ENCODE measurements around the gene DDHD1. TPM values are rescaled to one million over a fixed set of nuclear protein-coding genes. Genes with fewer than 3 reads are reported as not detected.

DDHD1 gene
- total RNA-seq (7.5 TPM), polyA plus RNA-seq (13.7 TPM)
- long read RNA-seq, donor 1, partial matches to known transcripts: 0 of 1 reads
- long read RNA-seq, donor 1, other reads (novel, unspliced or antisense): 0 of 1 reads
- long read RNA-seq, donor 2: 0 reads
- long read RNA-seq, donor 3, partial matches to known transcripts: 5 of 6 reads
- long read RNA-seq, donor 3, other reads (novel, unspliced or antisense): 0 of 6 reads
- long read RNA-seq, donor 4: 0 reads
- long read RNA-seq, donor 5, full-length matches to known transcripts: 3 of 15 reads
- long read RNA-seq, donor 5, partial matches to known transcripts: 12 of 15 reads
- long read RNA-seq, donor 5, other reads (novel, unspliced or antisense): 0 of 15 reads
- long read RNA-seq, donor 6, full-length matches to known transcripts: 5 of 5 reads
- long read RNA-seq, donor 6, partial matches to known transcripts: 0 of 5 reads
- long read RNA-seq, donor 6, other reads (novel, unspliced or antisense): 0 of 5 reads
- long read RNA-seq, donor 7: 0 reads
- long read RNA-seq, donor 8: 0 reads
- long read RNA-seq, donor 9, partial matches to known transcripts: 0 of 1 reads
- long read RNA-seq, donor 9, other reads (novel, unspliced or antisense): 0 of 1 reads
- long read RNA-seq, donor 10, partial matches to known transcripts: 9 of 10 reads
- long read RNA-seq, donor 10, other reads (novel, unspliced or antisense): 0 of 10 reads

DNA sequence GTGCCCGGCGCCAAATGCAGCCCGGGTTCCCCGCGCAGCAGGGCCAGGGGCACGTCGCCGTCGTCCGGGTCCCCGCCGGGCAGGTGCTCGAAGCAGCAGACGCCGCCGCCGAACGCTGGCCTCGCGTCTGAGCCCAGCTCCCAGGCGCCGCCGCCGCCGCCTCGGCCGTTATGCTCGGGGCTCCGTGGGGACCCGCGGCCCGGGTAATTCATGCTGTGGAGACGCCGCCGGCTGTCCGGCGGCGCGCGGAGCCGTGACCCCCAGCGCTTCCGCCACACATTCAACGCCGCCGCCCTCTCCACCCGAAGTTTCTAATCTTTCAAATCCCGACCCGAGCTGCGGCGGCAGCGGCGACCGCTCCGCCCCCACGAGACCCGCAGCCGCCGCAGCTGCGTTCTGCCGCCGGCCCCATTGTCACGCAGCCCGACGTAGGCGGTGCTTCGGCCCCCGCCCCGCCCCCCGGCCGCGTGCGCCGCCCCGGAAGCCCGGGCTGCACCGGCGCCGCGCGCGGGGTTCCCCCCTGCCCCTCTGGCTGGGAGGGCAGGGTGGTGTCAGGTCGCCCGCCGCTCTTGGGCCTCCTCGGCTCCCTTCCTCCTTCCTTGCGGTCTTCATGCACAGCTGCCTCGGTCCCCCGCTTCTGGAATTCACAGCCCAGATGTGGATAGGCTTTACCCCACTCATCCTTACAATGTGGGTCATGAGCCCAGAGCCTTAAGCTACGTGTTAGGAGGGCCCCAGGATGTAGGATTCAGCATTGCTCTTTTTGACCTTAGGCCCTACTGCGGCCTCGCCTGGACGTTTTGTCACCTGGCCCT is at the start of gene DDHD1:
TSS of gene DDHD1 (minus strand) at position 437 of the 815 bp plus-strand sequence. CDS start at position 212, 225 bp downstream.
- no peaks in the 10 kb centered on the region for H3K27me3 ChIP-seq (ENCODE audit: control insufficient read depth in 2 of 2, insufficient read depth in 1 of 2, low read length in 1 of 2)
- 2% methylated on average over 93 of the region's 93 CpGs for WGBS
- H3K27ac ChIP-seq (ENCODE audit: low read depth in 1 of 2, low read length in 1 of 2): peak within 1 kb of the TSS; percentile 79 to 90
- peak; percentile 44 to 88 (median 75) for DNase-seq (ENCODE audit: low read depth in 6 of 9, low spot score in 9 of 9)
- no peaks in the 10 kb centered on the region for H3K9me3 ChIP-seq (ENCODE audit: control insufficient read depth in 2 of 2, insufficient read depth in 1 of 2, low read length in 1 of 2)
- peaks cover 16 to 17% of the 10 kb centered on the region in 2 donors for H3K4me1 ChIP-seq (ENCODE audit: control insufficient read depth in 2 of 2, insufficient read depth in 2 of 2, low read length in 2 of 2)
- H3K36me3 ChIP-seq (ENCODE audit: control insufficient read depth in 2 of 2, insufficient read depth in 2 of 2, low read length in 1 of 2): no peaks in the 10 kb centered on the region
- H3K4me3 ChIP-seq (ENCODE audit: low read length in 2 of 2): peak within 1 kb of the TSS; percentile 82 to 88

- no peaks in the 10 kb centered on the region for H3K36me3 ChIP-seq (ENCODE audit: control insufficient read depth in 2 of 2, insufficient read depth in 2 of 2, low read length in 1 of 2)
- no peak for DNase-seq (ENCODE audit: low read depth in 6 of 9, low spot score in 9 of 9)
- H3K9me3 ChIP-seq (ENCODE audit: control insufficient read depth in 2 of 2, insufficient read depth in 1 of 2, low read length in 1 of 2): peaks cover 0 to 1% of the 10 kb centered on the region in 2 donors
- no peak overlapping the region for H3K4me3 ChIP-seq (ENCODE audit: low read length in 2 of 2)
- WGBS: 96% methylated on average over 5 of the region's 5 CpGs
- H3K4me1 ChIP-seq (ENCODE audit: control insufficient read depth in 2 of 2, insufficient read depth in 2 of 2, low read length in 2 of 2): no peaks in the 10 kb centered on the region
- no peaks in the 10 kb centered on the region for H3K27me3 ChIP-seq (ENCODE audit: control insufficient read depth in 2 of 2, insufficient read depth in 1 of 2, low read length in 1 of 2)
- no peak overlapping the region for H3K27ac ChIP-seq (ENCODE audit: low read depth in 1 of 2, low read length in 1 of 2)
Measured at GRCh38 chr14:53195949-53196348, 42.8 kb upstream of the DDHD1 start.

DNA sequence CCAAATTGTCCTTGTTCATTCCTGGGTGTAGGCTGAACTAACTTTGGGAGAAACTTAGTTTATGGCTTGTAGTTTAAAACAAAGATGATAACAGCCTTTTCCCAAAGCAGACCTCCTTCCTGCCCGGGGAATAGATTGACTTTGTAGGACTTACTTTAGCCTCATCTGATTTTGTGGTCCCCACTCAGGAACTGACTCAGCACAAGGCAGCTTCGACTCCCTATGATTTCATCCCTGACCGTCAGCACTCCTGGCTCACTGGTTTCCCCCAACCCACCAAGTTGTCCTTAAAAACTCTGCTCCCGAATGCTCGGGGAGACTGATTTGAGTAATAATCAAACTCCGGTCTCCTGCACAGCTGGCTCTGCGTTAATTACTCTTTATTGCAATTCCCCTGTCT is 40.1 kb upstream of the DDHD1 start:
- H3K4me1 ChIP-seq (ENCODE audit: control insufficient read depth in 2 of 2, insufficient read depth in 2 of 2, low read length in 2 of 2): no peaks in the 10 kb centered on the region
- H3K4me3 ChIP-seq (ENCODE audit: low read length in 2 of 2): no peak overlapping the region
- 43% methylated on average over 7 of the region's 7 CpGs for WGBS
- no peak overlapping the region for H3K27ac ChIP-seq (ENCODE audit: low read depth in 1 of 2, low read length in 1 of 2)
- DNase-seq (ENCODE audit: low read depth in 6 of 9, low spot score in 9 of 9): no peak
- no peaks in the 10 kb centered on the region for H3K36me3 ChIP-seq (ENCODE audit: control insufficient read depth in 2 of 2, insufficient read depth in 2 of 2, low read length in 1 of 2)
- H3K9me3 ChIP-seq (ENCODE audit: control insufficient read depth in 2 of 2, insufficient read depth in 1 of 2, low read length in 1 of 2): no peaks in the 10 kb centered on the region
- H3K27me3 ChIP-seq (ENCODE audit: control insufficient read depth in 2 of 2, insufficient read depth in 1 of 2, low read length in 1 of 2): no peaks in the 10 kb centered on the region

DNA sequence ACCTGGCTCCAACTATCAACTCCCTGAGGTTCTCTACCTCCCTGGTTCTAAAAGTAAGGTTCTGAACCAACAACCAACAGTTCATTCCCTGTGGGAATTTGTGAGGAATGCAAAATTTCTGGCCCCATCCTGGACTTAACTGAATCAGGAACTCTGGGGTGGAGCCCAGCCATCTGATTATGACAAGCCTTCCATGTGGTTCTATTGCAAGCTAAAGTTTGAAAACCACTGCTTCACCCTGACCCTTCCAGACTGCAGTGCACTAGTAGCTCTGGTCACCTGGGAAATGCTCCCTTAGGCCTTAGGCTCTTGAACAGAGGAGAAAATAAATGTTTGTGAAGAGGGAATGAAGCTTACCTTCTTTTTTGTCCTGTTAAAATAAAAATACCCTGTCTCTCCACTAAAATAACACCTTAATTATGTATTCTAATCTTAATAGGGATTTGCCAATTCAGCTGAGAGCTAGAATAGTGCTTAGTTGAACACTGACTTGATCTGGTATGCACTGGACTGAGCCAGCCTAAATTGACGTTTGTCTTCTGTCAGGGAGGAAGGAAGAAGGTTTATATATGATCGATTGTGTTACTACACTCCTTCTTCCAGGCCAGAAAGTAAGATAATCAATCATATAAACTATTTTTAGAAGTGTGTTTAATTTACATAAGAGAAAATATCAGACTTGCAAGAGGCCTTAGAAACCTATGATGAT is 39.1 kb upstream of the DDHD1 start:
- no peak overlapping the region for H3K27ac ChIP-seq (ENCODE audit: low read depth in 1 of 2, low read length in 1 of 2)
- H3K4me1 ChIP-seq (ENCODE audit: control insufficient read depth in 2 of 2, insufficient read depth in 2 of 2, low read length in 2 of 2): no peaks in the 10 kb centered on the region
- no peak for DNase-seq (ENCODE audit: low read depth in 6 of 9, low spot score in 9 of 9)
- H3K36me3 ChIP-seq (ENCODE audit: control insufficient read depth in 2 of 2, insufficient read depth in 2 of 2, low read length in 1 of 2): no peaks in the 10 kb centered on the region
- 52% methylated on average over 2 of the region's 2 CpGs for WGBS
- no peaks in the 10 kb centered on the region for H3K27me3 ChIP-seq (ENCODE audit: control insufficient read depth in 2 of 2, insufficient read depth in 1 of 2, low read length in 1 of 2)
- no peaks in the 10 kb centered on the region for H3K9me3 ChIP-seq (ENCODE audit: control insufficient read depth in 2 of 2, insufficient read depth in 1 of 2, low read length in 1 of 2)
- H3K4me3 ChIP-seq (ENCODE audit: low read length in 2 of 2): no peak overlapping the region

- Histone ChIP-seq H3K4me3 (ENCODE audit: low read length in 2 of 2) (no peak overlapping the region), H3K36me3 (ENCODE audit: control insufficient read depth in 2 of 2, insufficient read depth in 2 of 2, low read length in 1 of 2) (no peaks in the 10 kb centered on the region), H3K27me3 (ENCODE audit: control insufficient read depth in 2 of 2, insufficient read depth in 1 of 2, low read length in 1 of 2) (no peaks in the 10 kb centered on the region), H3K9me3 (ENCODE audit: control insufficient read depth in 2 of 2, insufficient read depth in 1 of 2, low read length in 1 of 2) (no peaks in the 10 kb centered on the region), H3K4me1 (ENCODE audit: control insufficient read depth in 2 of 2, insufficient read depth in 2 of 2, low read length in 2 of 2) (no peaks in the 10 kb centered on the region), H3K27ac (ENCODE audit: low read depth in 1 of 2, low read length in 1 of 2) (no peak overlapping the region)
- 90% methylated on average over 2 of the region's 2 CpGs for WGBS
- DNase-seq (ENCODE audit: low read depth in 6 of 9, low spot score in 9 of 9): no peak
Measured at GRCh38 chr14:53190938-53191337, 37.8 kb upstream of the DDHD1 start.

GRCh38 chr14:53187921-53188463 is 34.9 kb upstream of the DDHD1 start:
- Histone ChIP-seq H3K4me1 (ENCODE audit: control insufficient read depth in 2 of 2, insufficient read depth in 2 of 2, low read length in 2 of 2) (no peaks in the 10 kb centered on the region), H3K27me3 (ENCODE audit: control insufficient read depth in 2 of 2, insufficient read depth in 1 of 2, low read length in 1 of 2) (no peaks in the 10 kb centered on the region), H3K4me3 (ENCODE audit: low read length in 2 of 2) (no peak overlapping the region), H3K27ac (ENCODE audit: low read depth in 1 of 2, low read length in 1 of 2) (no peak overlapping the region), H3K9me3 (ENCODE audit: control insufficient read depth in 2 of 2, insufficient read depth in 1 of 2, low read length in 1 of 2) (no peaks in the 10 kb centered on the region), H3K36me3 (ENCODE audit: control insufficient read depth in 2 of 2, insufficient read depth in 2 of 2, low read length in 1 of 2) (no peaks in the 10 kb centered on the region)
- no peak for DNase-seq (ENCODE audit: low read depth in 6 of 9, low spot score in 9 of 9)
- 95% methylated on average over 5 of the region's 5 CpGs for WGBS

GRCh38 chr14:53186532-53186931 is 33.4 kb upstream of the DDHD1 start:
- no peaks in the 10 kb centered on the region for H3K9me3 ChIP-seq (ENCODE audit: control insufficient read depth in 2 of 2, insufficient read depth in 1 of 2, low read length in 1 of 2)
- H3K4me3 ChIP-seq (ENCODE audit: low read length in 2 of 2): no peak overlapping the region
- no peaks in the 10 kb centered on the region for H3K27me3 ChIP-seq (ENCODE audit: control insufficient read depth in 2 of 2, insufficient read depth in 1 of 2, low read length in 1 of 2)
- DNase-seq (ENCODE audit: low read depth in 6 of 9, low spot score in 9 of 9): no peak
- H3K36me3 ChIP-seq (ENCODE audit: control insufficient read depth in 2 of 2, insufficient read depth in 2 of 2, low read length in 1 of 2): no peaks in the 10 kb centered on the region
- WGBS: 95% methylated on average over 1 of the region's 1 CpG
- no peak overlapping the region for H3K27ac ChIP-seq (ENCODE audit: low read depth in 1 of 2, low read length in 1 of 2)
- no peaks in the 10 kb centered on the region for H3K4me1 ChIP-seq (ENCODE audit: control insufficient read depth in 2 of 2, insufficient read depth in 2 of 2, low read length in 2 of 2)

DNA sequence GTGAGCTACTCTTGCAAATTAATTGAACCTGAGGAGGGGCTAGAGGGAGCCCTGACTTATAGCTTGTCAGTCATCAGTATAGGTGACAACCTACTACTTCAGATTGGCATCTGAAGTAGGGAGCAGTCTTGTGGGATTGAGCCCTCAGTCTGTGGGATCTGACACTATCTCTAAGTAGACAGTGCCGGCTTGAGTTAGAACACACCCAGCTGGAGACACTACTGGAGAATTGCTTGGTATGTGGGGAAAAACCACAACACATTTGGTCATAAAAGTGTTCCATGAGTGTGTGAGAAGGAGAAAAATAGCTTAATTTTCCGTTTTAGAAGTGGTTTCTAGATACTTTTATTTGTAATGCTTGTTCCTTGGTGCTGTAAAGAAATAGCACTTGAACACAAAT is 30.5 kb upstream of the DDHD1 start:
- Histone ChIP-seq H3K9me3 (ENCODE audit: control insufficient read depth in 2 of 2, insufficient read depth in 1 of 2, low read length in 1 of 2) (peaks cover 0 to 4% of the 10 kb centered on the region in 2 donors), H3K4me1 (ENCODE audit: control insufficient read depth in 2 of 2, insufficient read depth in 2 of 2, low read length in 2 of 2) (no peaks in the 10 kb centered on the region), H3K36me3 (ENCODE audit: control insufficient read depth in 2 of 2, insufficient read depth in 2 of 2, low read length in 1 of 2) (no peaks in the 10 kb centered on the region), H3K4me3 (ENCODE audit: low read length in 2 of 2) (no peak overlapping the region), H3K27ac (ENCODE audit: low read depth in 1 of 2, low read length in 1 of 2) (no peak overlapping the region), H3K27me3 (ENCODE audit: control insufficient read depth in 2 of 2, insufficient read depth in 1 of 2, low read length in 1 of 2) (no peaks in the 10 kb centered on the region)
- DNase-seq (ENCODE audit: low read depth in 6 of 9, low spot score in 9 of 9): no peak
- WGBS: 80% methylated on average over 2 of the region's 2 CpGs

All from thymus (tissue), 14 donors.